Frontal cortex (tissue), 4 donors: ENCODE results near the gene OSBPL2. TPM values are rescaled to one million over a fixed set of nuclear protein-coding genes. Genes with fewer than 3 reads are reported as not detected.

Source experiments
- DNase-seq, 2 donors: peaks; one replicate each; pipeline ENCODE4 v3.0.0; 2012; ENCODE audit warnings: low spot score in 2 of 2
- FAIRE-seq: peaks from 2 replicates; lab custom pipeline; 2012; peaks lifted over from hg19 to GRCh38; lab: Jason Lieb, UNC
- total RNA-seq: library from RNA; depleted of rRNA; stranded (reverse); fragments of >200 nt; gene quantifications from one replicate; pipeline ENCODE4 v1.2.3, GENCODE V29; 2014
- donor health status: control.
- donor health status: control.
- donor health status: control.

Gene OSBPL2
- total RNA-seq, 1 donor from 2014 or later, result 42.4 TPM

GRCh38 chr20:62246872-62247652 lies 8.7 kb downstream of the OSBPL2 start:
- FAIRE-seq, result no peak
- no peak for DNase-seq

- no peak for FAIRE-seq
- no peak for DNase-seq
Observed at GRCh38 chr20:62248890-62249560, 10.7 kb downstream of the OSBPL2 start.

GRCh38 chr20:62252342-62252966 lies 14.1 kb downstream of the OSBPL2 start:
- no peak for DNase-seq
- FAIRE-seq, result no peak

GRCh38 chr20:62253398-62253797 lies 15.1 kb downstream of the OSBPL2 start:
- DNase-seq, result no peak
- no peak for FAIRE-seq

- FAIRE-seq, result no peak
- no peak for DNase-seq
Observed at GRCh38 chr20:62254021-62254724, 15.9 kb downstream of the OSBPL2 start.

- no peak for DNase-seq
- FAIRE-seq, result no peak
Observed at GRCh38 chr20:62255976-62256375, 17.7 kb downstream of the OSBPL2 start.

- FAIRE-seq (no peak), DNase-seq (no peak)
Observed at GRCh38 chr20:62258499-62259293, 20.4 kb downstream of the OSBPL2 start.

GRCh38 chr20:62259294-62259565 lies 20.9 kb downstream of the OSBPL2 start:
- FAIRE-seq (no peak), DNase-seq (no peak)

GRCh38 chr20:62262064-62262463 lies 23.7 kb downstream of the OSBPL2 start:
- no peak for DNase-seq
- no peak for FAIRE-seq

GRCh38 chr20:62263396-62263795 lies 25.1 kb downstream of the OSBPL2 start:
- DNase-seq, result no peak

GRCh38 chr20:62265365-62265764 lies 27.0 kb downstream of the OSBPL2 start:
- no peak for FAIRE-seq
- DNase-seq, result no peak

More at GRCh38 chr20:62263396-62263795, 25.1 kb downstream of the OSBPL2 start:
- no peak for FAIRE-seq

- FAIRE-seq, result no peak
- DNase-seq, result no peak
Observed at GRCh38 chr20:62266340-62266739, 28.0 kb downstream of the OSBPL2 start.

GRCh38 chr20:62266851-62267250 lies 28.5 kb downstream of the OSBPL2 start:
- FAIRE-seq (no peak), DNase-seq (no peak)

GRCh38 chr20:62267543-62267942 lies 29.2 kb downstream of the OSBPL2 start:
- FAIRE-seq, result no peak

GRCh38 chr20:62268228-62268900 lies 30.0 kb downstream of the OSBPL2 start:
- no peak for FAIRE-seq
- DNase-seq, result no peak

More at GRCh38 chr20:62267543-62267942, 29.2 kb downstream of the OSBPL2 start:
- peak in 1 of 2 donors; percentile 62 for DNase-seq

- FAIRE-seq, result no peak
- DNase-seq, result no peak
Observed at GRCh38 chr20:62269378-62269777, 31.1 kb downstream of the OSBPL2 start.

- FAIRE-seq, result no peak
- DNase-seq, result no peak
Observed at GRCh38 chr20:62269871-62270270, 31.6 kb downstream of the OSBPL2 start.

GRCh38 chr20:62272200-62272599 lies 33.9 kb downstream of the OSBPL2 start:
- FAIRE-seq (no peak), DNase-seq (no peak)

GRCh38 chr20:62273416-62273815 lies 35.1 kb downstream of the OSBPL2 start:
- FAIRE-seq, result no peak
- no peak for DNase-seq
